ENCODE results near the gene RANGAP1. TPM values are rescaled to one million over a fixed set of nuclear protein-coding genes. Genes with fewer than 3 reads are reported as not detected.

Gene RANGAP1
- total and polyA plus RNA-seq, 2 of the 13 experiments (the other 11 are each of a cell fraction or from before 2014, with no cell fraction given), result 51.8 to 83.9 TPM

DNA sequence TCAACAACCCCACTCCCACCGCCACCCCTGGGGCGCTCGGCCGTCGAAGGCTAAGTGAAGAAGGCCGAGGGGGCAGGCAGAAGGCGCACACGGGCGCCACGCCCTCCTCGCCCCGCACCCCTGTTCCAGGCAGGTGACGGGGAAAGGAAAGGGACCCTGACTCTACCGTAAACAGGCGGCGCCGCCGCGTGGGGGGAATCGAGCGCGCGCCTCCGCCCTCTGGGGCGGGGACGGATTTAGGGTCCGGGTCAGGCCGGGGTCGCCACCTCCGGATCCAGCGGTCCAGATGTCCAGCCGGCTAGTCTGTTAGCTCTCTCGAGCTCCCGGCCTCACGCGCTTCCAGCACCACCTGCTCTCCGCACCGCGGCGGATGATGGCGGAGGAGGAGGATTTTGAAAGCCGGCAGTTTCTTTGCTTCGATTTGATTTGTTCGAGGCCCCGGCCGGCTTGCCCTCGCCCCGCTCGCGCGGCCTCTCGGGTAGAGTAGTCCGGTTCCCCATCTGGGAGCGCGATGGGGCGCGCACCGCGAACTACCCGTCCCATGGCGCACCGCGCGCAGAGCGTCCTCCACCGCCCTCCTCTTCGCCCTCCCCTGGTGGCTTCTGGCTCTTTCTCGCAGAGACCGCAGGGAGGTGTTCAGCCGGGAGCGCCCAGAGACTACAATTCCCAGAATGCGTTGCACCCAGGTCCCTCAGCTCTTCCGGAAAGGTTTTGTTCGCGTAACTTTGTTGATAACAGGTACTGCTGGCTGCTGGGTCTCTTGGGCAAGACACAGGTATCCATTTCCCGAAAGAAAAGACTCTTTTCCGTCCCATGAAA, at the start of gene RANGAP1 (continued):
- TF ChIP-seq, protein P1, sequence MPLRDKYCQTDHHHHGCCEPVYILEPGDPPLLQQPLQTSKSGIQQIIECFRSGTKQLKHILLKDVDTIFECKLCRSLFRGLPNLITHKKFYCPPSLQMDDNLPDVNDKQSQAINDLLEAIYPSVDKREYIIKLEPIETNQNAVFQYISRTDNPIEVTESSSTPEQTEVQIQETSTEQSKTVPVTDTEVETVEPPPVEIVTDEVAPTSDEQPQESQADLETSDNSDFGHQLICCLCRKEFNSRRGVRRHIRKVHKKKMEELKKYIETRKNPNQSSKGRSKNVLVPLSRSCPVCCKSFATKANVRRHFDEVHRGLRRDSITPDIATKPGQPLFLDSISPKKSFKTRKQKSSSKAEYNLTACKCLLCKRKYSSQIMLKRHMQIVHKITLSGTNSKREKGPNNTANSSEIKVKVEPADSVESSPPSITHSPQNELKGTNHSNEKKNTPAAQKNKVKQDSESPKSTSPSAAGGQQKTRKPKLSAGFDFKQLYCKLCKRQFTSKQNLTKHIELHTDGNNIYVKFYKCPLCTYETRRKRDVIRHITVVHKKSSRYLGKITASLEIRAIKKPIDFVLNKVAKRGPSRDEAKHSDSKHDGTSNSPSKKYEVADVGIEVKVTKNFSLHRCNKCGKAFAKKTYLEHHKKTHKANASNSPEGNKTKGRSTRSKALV (CRISPR knock-in tag; IDR thresholded peaks at IDR 0.05), result peak; percentile 40; the same call in 1 of the 2 replicates
- TF ChIP-seq DNMT1 (CRISPR knock-in tag; IDR thresholded peaks at IDR 0.05) (no peak), TOE1 (CRISPR knock-in tag; IDR thresholded peaks at IDR 0.05) (no peak), MZF1 (CRISPR knock-in tag; IDR thresholded peaks at IDR 0.05; ENCODE audit: borderline replicate concordance) (no peak), ZNF589 (CRISPR knock-in tag; conservative IDR thresholded peaks at IDR 0.05) (no peak), ZNF318 (CRISPR knock-in tag; IDR thresholded peaks at IDR 0.05) (no peak), ZNF331 (CRISPR knock-in tag; IDR thresholded peaks at IDR 0.05) (no peak; the same call in 1 of the 2 replicates), TRIM24 (CRISPR knock-in tag; IDR thresholded peaks at IDR 0.05) (no peak), SMAD1 (CRISPR knock-in tag; IDR thresholded peaks at IDR 0.05; ENCODE audit: borderline replicate concordance, low read depth) (no peak), FOXP4 (CRISPR knock-in tag; IDR thresholded peaks at IDR 0.05) (no peak; the same call in 1 of the 2 replicates), NR3C1 (CRISPR knock-in tag; IDR thresholded peaks at IDR 0.05) (no peak), HOXA5 (CRISPR knock-in tag; IDR thresholded peaks at IDR 0.05) (peak; percentile 83; the same call in 1 of the 2 replicates), NFIB (CRISPR knock-in tag; IDR thresholded peaks at IDR 0.05; ENCODE audit: borderline replicate concordance) (no peak)
- TF ChIP-seq, protein P2, sequence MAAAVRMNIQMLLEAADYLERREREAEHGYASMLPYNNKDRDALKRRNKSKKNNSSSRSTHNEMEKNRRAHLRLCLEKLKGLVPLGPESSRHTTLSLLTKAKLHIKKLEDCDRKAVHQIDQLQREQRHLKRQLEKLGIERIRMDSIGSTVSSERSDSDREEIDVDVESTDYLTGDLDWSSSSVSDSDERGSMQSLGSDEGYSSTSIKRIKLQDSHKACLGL (CRISPR knock-in tag; IDR thresholded peaks at IDR 0.05), result no peak; the same call in 1 of the 2 replicates
- TF ChIP-seq, protein P3, sequence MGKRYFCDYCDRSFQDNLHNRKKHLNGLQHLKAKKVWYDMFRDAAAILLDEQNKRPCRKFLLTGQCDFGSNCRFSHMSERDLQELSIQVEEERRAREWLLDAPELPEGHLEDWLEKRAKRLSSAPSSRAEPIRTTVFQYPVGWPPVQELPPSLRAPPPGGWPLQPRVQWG (CRISPR knock-in tag; IDR thresholded peaks at IDR 0.05; ENCODE audit: borderline replicate concordance, low read depth), result no peak
